Esophagus muscularis mucosa (tissue), 4 donors: ENCODE data around the gene HDAC4.

Experiments
- EP300 ChIP-seq: sonication (generic); formaldehyde crosslinking; IDR thresholded peaks from one replicate; pipeline ENCODE4 v1.6.1; 2017; ENCODE audit warnings: antibody characterized with exemption
- POLR2A ChIP-seq: fragments of 450-650 bp; IDR thresholded peaks from one replicate; pipeline ENCODE4 v1.6.1; 2017; ENCODE audit warnings: antibody characterized with exemption, moderate library complexity, mild to moderate bottlenecking, low read depth
- TF ChIP-seq, protein P1 (sequence below), 3 experiments: fragments of 200-600 bp in 2 of 3; fragments of 450-650 bp in 1 of 3; sonication (generic) in 2 of 3; IDR thresholded peaks; one replicate each; pipeline ENCODE4 v1.5.1; 2017 to 2019; ENCODE audit warnings: antibody characterized with exemption in 3 of 3, mild to moderate bottlenecking in 2 of 3, moderate library complexity in 1 of 3

DNA sequence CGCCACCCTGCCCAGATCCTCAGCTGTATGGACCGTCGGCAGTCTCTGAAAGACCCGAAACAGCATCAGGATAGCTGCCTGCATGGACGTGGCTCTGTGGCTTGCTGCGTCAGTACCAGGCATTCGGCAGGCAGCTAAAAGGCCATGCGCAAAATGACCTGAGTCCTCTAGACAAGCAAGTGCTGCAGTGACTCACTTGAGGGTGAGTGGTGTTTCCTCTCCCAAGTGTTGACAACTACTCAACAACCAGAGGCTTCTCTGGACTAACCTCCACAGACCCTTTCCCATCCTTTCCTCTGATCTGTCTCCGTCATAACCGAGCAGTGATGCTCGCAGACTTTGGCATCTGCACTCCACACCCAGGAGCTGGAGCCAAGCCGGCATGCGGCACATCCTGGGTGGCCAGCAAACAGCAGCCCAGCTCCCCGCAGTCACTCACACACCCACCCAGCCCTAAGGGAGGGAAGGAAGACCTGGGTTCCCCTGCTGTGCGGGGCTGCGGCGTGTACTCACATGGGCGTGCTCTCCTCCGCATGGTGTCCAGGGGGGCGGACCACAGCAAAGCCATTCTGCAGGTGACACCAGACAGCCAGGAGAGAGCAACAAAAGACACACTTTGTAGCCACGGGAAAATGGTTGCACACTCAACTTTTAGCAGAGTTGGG, 313.6 kb downstream of the HDAC4 start:
- TF ChIP-seq POLR2A: no peak
- TF ChIP-seq, protein P1, sequence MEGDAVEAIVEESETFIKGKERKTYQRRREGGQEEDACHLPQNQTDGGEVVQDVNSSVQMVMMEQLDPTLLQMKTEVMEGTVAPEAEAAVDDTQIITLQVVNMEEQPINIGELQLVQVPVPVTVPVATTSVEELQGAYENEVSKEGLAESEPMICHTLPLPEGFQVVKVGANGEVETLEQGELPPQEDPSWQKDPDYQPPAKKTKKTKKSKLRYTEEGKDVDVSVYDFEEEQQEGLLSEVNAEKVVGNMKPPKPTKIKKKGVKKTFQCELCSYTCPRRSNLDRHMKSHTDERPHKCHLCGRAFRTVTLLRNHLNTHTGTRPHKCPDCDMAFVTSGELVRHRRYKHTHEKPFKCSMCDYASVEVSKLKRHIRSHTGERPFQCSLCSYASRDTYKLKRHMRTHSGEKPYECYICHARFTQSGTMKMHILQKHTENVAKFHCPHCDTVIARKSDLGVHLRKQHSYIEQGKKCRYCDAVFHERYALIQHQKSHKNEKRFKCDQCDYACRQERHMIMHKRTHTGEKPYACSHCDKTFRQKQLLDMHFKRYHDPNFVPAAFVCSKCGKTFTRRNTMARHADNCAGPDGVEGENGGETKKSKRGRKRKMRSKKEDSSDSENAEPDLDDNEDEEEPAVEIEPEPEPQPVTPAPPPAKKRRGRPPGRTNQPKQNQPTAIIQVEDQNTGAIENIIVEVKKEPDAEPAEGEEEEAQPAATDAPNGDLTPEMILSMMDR (IDR thresholded peaks at IDR 0.05): no peak
- no peak for TF ChIP-seq EP300
